HG02610 (cell line): ENCODE measurements around the gene DROSHA.

ENCODE experiments used
- ATAC-seq: cut with Tn5 transposase; IDR thresholded peaks from one replicate; pipeline ENCODE4 v1.9.1; 2021; ENCODE audit warnings: mild to moderate bottlenecking, moderate library complexity; ENCODE audit not compliant: unreplicated experiment

DROSHA gene

DNA sequence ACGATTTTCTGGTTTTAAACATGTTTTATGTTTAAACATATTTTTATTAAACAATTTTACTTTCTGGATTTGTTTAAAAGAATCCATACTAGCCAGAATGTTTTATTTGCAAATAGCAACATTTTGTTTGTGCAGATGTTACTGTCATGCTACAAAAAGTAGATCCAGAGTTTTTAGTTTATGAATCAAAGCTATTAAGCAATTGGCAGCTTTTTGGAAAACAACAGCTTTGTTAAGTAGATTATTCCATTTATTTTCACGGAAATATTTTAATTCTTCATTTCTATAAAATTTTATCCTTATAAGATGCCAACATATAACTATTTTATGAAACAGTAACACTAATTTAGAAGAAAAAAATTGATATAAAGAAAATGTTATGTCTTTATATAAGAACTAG is 60.9 kb downstream of the DROSHA start:
- no peak for ATAC-seq

DNA sequence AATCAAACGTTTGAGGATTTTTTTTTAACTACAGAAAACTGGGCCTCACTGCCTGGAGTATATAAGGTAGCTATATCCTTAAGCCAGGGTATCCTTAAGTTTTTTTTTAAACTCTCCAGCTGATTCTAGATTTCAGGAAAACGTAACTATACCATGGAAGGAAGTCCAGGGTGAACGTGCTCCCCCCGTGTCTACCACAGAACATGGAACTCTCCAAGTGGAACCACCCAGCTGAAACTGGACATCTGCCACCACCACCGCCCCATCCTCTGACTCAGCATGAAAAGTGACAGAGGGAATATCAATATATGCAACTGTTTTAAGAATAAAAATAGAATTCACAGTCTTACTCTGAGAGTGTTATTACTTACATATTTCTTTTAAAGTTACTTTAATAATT is 61.3 kb downstream of the DROSHA start:
- ATAC-seq = peak; percentile 86

DNA sequence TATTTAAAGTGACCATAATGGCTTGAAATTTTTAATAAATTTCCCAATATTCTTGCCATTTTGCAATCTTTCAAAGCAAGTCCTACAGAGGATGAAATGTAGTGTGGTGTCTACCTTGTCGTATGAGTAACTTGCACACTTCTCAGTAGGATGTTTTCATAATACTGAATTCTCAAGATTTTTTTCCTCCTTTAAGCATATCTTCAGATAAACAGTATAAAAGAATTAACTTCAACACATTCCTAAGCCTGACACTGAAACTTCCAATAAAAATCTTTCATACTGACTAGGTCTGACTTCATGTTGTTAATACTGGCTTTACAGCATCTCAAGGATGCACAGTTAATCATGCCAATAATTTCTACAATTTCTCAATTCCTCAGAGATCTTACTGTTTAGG is 62.0 kb downstream of the DROSHA start:
- ATAC-seq = no peak

DNA sequence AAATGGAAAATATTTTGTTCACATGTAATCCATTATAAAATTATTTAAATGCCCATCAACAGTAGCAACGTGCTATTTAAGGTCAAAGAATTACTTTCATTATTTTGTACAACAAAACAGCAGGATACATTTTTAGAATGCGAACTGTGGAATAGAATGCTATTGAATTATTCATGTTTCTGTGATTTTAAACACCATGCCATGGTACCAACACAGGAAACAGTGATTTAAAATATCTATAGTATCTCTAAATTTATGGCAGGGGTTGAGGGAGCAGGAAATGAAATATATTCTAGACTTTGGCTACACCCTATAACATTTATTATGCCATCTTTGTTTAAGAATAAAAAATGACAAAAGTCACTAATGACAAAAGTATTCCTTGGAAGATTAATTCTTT is 62.4 kb downstream of the DROSHA start:
- no peak for ATAC-seq

DNA sequence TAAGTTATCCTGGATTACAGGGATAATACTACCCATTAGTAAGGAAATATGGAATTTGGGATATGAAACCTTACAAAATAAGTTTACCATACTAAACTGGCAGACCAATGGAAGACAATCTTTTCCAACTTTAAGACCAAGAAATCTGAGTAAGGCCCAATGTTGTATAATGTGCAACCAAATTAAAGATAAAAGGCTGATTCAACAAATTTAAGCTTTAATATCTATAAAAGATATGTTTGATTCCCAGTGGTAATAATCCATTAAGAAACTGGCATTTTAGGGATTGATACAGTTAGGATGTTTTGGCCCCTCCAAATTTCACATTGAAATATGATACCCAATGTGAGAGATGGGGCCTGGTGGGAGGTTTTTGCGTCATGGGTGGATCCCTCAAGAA is 66.6 kb downstream of the DROSHA start:
- no peak for ATAC-seq

DNA sequence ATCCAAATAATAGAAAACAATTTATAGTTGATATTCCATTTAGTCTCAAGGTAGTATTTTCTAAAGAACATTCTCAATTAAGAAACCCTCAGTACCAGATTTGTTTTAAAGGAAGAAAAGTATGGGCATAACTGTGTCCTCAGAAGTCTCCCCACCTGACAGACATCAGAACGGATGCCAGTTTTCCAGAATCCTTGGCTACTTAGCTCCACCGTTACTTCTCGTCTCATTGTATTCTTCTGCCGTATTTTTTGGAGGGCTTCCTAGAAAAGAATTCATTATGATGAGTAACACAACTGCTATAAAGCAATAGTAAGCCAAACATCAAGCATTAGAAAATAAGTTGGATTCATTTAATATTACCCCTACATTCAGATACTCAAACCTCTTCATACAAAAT is 67.8 kb downstream of the DROSHA start:
- ATAC-seq = no peak

DNA sequence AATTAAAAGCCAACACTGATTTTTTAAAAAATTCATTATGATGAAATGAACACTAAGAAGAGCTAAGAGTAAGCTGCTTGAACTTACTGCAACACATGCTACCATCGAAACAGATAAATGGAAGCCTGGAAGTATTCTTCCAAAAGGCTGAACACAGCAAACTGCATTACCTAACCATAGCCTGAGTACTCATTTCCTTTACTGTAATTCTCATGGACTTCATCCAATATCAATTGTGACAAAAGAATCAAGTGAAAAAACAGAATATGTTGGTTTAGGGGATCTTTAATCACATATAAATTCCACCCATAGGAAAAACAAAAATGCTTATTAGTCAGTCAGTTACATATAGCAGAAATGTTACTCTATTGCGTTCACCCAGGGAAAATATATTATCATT is 68.5 kb downstream of the DROSHA start:
- ATAC-seq = no peak

DNA sequence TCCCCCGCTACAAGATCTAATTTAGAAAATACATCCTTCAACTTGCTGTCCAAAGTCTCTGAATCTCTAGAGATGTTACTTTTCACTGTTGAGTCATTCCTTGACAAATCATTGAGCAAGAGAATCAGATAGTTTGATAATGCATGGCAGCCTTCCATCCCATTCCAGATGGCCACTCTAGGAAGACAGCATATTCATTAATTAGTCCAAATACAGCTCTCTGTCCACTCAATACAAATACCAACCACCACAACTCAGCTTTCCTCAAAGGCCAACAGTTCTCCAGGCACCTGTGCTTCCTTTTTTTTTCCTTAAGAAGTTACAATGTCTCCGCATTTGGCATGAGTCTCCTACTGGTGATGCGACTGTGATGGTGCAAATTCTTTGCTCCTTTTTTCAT is 72.3 kb downstream of the DROSHA start:
- ATAC-seq = no peak

DNA sequence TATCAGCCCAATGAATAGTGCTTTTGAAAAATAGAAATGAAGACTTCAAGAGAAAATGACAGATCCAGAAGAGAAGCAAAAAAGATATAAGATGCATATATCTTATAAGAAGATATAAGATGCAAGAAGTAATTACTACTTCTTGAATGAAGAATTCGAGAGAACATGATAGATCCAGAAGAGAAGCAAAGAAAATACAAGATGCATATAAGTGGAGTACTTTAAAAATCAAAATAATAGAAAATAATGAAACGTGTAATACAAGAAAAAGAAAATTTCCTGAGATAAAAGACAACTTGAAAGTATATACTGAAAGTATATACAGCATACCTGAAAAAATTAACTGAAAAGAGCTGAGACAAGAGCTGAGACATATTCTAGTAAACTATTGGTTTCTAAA is 76.7 kb downstream of the DROSHA start:
- no peak for ATAC-seq

DNA sequence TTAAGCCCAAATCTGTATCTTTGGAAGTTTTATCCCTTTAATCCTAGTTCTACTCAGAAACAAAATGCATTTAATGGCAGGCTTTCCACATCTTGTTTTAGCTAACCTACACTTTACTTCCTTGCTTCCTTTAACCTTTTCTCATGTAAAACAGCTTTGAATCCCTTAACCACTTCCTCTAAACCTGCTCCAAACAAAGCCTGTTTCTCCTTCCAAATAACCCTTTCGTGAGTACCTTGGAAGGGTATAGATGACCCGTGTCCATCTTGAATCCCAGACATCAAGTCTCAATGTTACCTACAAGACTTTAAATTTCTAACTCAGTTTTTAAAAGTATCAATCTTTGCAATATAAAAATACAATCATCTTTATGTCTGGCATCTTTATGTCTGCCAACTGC is 78.4 kb downstream of the DROSHA start:
- no peak for ATAC-seq

DNA sequence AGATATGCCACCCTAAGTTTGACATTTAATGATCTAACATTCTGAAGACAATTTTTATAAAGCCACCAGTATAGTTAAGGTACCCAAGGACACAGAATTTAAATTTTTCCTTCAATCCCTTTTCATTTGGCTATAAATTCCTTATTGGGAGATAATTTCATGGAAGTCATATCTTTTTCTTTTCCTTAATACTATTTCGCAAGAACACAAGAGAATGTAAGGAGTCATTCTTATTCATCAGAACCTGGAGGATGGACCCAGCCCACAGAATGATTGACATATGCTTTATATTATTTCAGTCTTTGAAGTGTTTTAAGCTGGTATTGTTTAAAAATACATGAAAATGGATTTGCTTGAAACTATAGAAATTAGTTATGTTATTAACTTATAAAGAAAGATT is 79.6 kb downstream of the DROSHA start:
- ATAC-seq = no peak

DNA sequence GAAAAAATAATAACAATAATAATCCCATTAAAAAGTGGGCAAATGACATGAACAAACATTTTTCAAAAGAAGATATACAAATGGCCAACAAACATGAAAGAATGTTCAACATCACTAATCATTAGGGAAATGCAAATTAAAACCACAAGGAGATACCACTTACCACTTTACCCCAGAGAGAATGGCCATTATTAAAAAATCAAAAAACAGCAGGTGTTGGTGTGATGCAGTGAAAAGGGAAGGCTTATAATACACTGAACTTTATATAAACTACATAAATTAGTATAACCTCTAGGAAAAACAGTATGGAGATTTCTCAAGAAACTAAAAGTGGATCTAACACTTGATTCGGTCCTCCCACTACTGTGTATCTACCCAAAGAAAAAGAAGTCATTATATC is 81.9 kb downstream of the DROSHA start:
- ATAC-seq = no peak

DNA sequence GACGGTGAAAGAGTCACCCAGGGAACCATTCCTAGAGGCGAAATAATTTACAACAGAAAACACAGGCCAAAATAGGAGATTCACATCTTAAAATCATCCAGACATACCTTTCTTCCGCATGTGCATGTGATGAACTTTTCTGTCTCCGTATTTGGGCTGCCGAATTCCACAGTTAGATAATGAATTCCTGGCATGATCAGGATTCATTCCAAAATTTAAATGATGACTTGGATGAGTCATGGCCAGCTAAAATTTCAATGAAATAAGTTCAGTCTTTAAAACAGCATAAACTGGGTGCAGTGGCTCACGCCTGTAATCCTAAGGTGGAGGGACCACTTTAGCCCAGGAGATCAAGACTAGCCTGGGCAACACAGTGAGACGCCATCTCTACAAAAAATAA is 82.7 kb downstream of the DROSHA start:
- ATAC-seq = no peak

DNA sequence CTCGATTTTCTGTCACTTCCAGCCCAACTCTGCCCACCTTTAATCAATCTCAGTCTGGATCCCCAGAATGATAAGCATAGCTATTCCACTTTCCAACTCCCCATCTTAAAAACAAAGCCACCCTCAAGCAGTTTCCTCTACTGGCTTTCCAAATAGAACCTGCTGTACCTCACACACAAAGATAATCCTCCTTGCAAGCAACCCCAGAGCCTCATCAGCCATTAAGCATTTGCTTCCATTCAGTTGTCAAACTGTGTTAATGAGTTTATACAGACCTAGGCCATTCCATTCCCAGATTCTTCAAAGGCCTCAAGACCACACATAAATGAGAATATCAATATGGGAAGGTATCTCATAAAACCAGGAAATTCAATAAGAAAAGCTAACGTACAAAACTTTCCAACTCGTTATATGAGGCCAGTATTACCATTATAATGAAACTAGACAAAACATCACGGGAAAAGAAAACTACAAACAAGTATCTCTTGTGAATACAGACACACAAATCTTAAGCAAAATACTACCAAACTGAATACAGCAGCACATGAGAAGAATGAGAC is 86.8 kb downstream of the DROSHA start:
- ATAC-seq = no peak

DNA sequence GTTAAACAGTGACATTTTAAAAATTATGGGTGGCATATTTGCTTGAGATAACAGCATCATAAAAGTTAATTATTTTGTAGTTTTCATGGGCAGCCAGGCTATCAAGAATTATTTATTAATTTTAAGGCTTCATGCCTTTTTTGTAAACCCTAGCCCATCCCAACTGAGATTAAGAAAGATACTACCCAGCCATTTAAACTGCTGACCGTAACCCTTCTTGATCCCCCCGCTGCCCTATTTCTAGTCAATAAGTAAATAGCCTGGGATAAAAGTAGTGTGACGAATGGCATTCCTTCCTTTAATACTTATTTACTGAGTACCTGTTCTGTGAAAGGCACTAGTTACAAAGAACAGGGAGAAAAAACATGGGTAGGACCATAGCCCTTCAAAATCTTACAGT is 88.3 kb downstream of the DROSHA start:
- no peak for ATAC-seq

DNA sequence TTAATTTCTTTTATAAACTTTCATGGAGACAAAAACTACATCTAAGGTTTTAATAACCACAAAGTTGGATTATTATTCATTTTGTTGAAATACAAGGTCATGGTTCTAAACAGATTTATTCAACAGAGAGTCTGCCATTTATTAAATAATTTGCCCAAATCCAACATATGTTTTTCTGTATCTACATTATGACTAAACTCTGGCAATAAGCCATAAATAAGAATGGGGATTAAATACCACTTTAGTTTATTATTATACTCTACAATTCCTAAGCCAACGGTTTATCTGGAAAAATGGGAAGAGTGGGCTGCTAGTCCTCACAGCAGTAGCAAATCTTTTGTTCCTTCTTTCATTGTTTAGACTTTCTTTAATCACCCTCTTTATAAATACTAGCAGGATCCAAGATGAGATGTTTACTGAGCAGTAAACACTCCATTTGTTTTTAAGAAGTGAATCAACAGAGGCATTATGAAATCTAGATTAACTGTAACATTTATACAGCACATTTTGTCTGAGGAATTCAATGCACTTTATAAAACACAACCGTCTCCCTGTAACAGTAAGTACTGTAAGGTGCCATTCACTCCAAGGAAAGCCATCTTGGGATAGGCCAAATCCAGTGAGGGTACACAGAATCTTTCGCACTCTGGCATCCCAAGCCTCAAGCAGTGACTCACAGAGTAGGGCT is 89.7 kb downstream of the DROSHA start:
- no peak for ATAC-seq

DNA sequence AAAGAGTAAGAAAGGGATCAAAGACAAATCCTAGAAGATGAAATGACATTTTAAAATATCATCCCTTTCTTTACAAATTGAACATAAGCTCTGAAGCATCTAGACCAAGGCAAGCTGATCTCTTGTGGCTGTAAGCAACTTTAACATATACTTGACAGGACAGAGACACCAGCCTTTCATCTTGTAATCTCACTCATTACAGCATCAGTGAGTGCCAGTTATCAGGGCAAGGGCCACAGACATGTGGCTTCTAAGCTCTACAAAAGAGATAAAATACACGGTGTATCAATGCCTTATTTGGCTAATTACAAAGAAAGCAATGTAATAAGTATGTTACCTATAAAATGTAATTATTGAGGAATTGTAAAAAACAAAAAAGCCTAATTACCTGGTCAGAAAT is 95.0 kb downstream of the DROSHA start:
- no peak for ATAC-seq

DNA sequence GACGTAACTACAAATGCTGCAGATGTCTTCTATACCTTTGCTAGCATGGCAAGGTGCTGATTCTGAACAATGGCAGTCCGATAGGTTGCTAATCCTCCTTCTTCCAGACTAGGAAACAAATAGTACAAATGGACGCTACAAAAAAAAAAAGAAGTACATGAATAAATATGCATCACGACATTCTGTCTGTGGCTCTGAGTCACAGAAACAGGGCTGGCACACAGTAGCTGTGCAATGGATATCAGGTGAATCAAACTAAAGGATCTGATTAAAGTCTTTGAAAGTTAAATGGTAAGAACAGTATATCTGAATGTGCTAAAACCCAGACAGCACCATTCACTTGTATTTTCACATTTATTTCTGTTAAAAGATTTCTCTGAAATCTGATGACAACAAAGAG is 96.2 kb downstream of the DROSHA start:
- ATAC-seq = no peak

DNA sequence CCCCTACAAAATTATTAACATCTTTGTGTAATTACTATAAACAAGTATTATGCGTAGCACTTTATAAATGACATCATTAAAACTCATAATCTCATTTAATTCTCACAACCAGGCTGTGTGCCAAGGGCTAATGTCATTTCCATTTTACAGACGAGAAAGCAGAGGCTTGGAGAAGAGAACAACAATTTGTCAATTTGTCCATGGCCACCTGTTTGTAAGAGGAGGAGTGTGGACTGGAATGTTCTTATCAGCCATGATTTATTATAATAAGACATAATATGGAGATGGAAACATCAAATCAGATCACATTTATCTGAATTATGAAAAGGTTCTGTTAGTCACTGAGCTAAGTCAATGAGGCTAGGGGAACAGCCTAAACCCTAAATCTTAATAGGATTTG is 97.0 kb downstream of the DROSHA start:
- no peak for ATAC-seq

DNA sequence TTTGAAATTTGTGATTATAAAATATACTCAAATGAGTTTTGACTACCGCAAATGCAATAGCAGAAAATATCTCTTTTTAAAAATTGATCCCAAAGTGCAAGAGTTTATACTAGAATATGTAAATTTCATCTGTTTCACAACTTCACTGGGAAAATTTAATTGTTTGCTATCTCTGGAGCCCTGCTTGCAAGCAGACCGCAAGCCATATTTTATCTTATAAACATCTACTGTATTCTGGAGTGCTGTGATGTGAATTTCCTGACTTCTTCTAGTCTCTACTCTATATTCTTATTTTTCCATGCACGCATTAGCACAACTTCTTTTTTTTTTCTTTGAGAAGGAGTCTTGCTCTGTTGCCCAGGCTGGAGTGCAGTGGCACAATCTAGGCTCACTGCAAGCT is 98.7 kb downstream of the DROSHA start:
- no peak for ATAC-seq

DNA sequence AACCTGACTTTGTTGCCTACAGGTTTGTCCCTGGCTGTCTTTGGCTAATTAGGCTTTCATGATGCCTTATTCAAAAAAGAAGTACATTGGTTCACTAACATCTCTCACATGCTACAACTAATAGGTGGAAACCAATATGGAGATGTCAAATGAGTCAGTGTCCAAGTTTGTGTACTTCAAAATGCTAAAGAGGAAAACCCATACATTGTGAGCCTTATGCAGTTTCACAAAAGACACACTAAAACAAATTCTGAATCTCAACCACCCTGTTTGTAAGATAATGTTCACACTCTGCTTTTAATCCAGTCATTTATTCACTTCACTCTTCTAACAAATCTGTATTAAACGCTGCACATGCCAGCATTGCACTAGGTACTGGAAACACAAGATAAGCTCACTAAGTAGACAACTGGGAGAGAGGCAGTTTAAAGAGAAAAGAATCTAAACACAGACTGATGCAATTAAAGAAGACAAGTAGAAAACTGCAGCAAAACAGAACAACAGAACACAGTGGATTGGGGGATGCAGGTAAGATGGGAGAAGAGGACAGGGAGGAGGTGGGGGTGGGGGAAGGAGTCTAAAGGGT is 104.1 kb downstream of the DROSHA start:
- ATAC-seq = no peak

DNA sequence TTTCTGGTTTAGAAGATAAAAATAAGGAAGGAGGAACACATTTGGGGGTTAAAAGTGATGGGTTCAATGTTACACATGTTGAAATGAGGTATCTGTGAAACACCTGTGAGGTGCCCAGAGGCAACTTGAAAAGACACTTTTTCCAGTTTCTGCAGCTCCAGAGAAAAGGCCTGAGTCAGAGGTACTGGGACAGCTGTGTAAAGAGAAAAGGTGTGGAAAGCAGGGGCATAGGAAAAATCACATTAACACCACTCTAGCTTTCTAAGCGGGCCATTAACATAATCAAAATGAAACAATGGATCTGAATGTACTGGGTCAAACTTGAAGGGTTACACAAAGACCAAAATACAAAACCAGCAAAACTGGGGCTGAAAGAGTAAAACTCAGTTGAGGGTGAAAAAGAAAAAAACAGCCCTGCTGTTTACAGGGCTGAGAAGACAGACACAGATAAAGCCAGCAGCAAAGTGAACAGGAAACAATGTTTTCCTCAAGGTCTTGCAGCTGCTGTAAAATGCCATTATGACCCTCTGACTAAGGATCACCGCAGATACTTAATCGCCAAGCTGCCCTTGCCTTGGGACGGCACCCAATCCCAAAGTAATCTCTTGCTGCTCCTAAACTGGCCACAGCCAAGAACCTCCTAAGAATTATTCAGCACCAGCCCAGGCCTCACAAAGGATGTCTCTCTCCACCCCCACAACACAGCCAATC is 104.7 kb downstream of the DROSHA start:
- no peak for ATAC-seq
